GM12874 (cell line): ENCODE data around the gene ST6GALNAC2.

Source experiments
- CTCF ChIP-seq: IDR thresholded peaks from 2 replicates; pipeline ENCODE4 v1.5.1; 2011; ENCODE audit warnings: low read depth, mild to moderate bottlenecking, control low read depth, low read length, moderate library complexity; ENCODE audit not compliant: insufficient read depth

The ST6GALNAC2 gene

GRCh38 chr17:76565728-76566612 is 19.7 kb downstream of the ST6GALNAC2 start:
- no peak for TF ChIP-seq CTCF

- TF ChIP-seq CTCF = no peak
These were observed 22.9 kb downstream of the ST6GALNAC2 start for GRCh38 chr17:76562734-76563148.

- TF ChIP-seq CTCF = no peak
These were observed 23.8 kb downstream of the ST6GALNAC2 start for GRCh38 chr17:76561799-76562268.

GRCh38 chr17:76561332-76561731 is 24.3 kb downstream of the ST6GALNAC2 start:
- TF ChIP-seq CTCF = no peak

- no peak for TF ChIP-seq CTCF
These were observed 24.8 kb downstream of the ST6GALNAC2 start for GRCh38 chr17:76560877-76561221.

- no peak for TF ChIP-seq CTCF
These were observed 25.4 kb downstream of the ST6GALNAC2 start for GRCh38 chr17:76560036-76560876.

- peak; percentile 40 for TF ChIP-seq CTCF
These were observed 27.2 kb downstream of the ST6GALNAC2 start for GRCh38 chr17:76558198-76559095.
